NCI-H526 (cell line): ENCODE data around the gene EML4.
"Not testable (repeated sequence)": the region's sequence is repeated elsewhere in the genome, so short reads cannot be mapped to it uniquely, and the experiment has no call there.

Source experiments
- DNase-seq, 2 experiments: peaks; one replicate each; lab custom pipeline; 2025; lab: John Stamatoyannopoulos, UW

The EML4 gene

DNA sequence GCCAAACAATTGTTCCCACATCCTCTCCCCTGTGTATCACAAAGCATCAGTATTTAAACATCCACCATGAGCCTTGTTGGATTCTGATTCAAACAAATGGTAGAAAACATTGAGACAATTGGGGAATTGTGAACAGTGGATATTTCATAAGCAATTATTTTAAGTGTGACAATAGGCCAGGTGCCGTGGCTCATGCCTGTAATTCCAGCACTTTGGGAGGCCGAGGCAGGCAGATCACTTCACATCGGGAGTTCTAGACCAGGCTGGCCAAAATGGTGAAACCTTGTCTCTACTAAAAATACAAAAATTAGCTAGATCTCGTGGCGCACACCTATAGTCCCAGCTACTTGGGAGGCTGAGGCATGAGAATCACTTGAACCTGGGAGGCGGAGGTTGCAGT is 165.7 kb downstream of the EML4 start:
- not testable (repeated sequence) for DNase-seq

DNA sequence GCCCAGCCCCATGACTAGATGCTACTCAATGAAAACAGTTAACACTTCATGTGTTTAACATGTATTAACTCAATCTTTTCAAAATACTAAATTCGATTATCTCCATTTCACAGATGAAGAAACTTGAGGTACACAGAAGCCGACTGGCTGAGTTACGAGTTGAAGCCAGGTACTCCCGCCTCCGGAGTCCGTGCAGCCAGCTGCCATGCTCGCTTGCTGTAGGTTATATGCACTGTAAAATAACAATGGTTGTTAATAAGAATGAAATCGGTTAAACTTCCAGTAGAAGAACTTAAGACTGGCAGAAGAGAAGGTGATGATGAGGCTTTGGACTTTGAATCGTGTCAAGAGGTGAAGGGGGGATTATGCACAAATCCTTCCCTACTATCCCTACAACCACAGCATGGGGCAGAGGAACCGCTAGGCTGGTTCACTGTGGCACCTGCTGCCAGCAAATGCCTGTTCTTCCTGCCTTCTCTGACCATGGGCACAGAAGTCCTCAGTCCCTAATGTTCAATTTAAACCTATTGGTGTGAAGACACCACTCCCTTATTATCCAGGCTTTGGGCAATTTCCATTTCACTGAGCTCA is 166.5 kb downstream of the EML4 start:
- no peak for DNase-seq

DNA sequence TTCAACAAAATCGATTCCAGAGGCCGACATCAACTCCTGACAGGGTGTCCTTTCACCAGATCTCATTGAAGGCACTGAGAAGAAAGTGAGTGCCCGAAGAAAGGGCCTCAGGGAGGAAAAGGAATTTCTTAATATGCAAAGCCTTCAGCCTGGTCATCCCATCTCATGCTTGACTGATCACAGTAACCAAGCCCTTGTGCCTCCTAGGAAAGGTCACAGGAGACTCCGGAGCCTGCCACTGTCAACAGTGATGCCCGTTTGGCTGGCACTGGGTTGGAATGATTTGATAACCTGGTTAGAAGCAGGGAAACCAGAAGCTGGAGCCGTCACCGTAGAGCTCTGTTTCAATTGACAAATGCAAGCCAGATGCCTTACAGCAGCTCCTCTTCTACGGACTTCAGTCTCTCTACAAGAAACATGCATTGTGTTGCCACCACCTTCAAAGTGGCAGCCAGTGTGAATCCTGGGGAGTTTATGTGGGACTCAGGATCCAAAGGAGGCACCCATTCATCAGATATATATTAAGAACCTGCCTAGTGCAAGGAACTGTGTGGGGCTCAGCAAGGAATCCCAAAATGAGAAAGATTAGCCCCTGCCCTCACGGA is 167.3 kb downstream of the EML4 start:
- DNase-seq, result no peak

DNA sequence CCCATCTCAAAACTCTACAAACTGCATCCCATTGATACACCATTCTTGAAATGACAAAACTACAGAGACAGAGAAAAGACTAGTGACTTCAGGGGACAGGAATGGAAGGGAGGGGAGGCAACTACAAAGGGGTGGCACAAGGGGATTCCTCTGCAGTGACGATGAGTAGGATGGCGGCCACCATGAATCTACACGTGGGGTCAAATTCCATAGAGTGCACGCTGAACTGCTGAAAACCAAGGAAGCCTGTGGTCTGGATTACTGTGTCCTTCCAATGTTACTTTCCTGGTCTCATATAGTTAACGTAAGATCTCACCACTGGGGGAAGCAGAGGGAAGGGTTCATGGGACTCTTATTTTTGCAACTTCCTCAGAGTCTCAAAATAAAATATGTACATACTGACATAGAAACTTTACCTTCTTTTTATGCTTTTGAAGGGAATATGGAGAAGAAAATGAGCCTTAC is 168.2 kb downstream of the EML4 start:
- no peak for DNase-seq

DNA sequence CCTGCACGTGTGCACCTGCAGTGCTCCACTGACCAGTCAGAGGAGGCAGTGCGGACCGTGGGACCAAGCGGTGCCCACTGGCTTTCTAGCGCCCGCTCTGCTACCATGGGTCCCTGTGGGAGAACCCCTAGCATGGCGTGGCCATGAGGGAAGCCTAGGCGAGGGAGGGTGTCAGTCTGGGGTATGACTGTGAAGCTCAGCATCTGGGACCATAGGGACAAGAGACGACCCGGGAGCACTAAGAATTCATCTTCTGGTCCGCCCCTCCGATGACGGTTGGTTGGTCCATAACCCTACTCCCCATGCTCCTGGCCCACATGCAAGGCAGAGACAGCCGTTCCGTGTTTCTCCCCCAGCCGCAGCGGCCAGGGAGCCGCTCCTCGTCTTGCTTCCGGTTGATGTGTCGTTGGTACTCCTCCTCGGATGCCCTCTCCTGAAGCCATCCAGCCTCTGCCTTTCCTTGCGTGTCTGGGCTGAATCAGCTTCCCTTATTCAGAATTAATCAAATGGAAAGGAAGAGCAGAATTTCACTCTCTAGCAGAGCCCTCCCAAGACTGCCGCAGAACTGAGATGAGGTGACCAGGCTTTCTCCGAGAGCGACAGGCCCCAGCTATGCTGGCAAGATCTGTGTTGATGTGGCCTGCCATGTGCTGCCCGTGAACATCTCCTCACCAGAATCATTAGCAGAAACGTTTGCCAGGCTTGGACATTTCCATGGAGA is 168.9 kb downstream of the EML4 start:
- DNase-seq, result no peak

DNA sequence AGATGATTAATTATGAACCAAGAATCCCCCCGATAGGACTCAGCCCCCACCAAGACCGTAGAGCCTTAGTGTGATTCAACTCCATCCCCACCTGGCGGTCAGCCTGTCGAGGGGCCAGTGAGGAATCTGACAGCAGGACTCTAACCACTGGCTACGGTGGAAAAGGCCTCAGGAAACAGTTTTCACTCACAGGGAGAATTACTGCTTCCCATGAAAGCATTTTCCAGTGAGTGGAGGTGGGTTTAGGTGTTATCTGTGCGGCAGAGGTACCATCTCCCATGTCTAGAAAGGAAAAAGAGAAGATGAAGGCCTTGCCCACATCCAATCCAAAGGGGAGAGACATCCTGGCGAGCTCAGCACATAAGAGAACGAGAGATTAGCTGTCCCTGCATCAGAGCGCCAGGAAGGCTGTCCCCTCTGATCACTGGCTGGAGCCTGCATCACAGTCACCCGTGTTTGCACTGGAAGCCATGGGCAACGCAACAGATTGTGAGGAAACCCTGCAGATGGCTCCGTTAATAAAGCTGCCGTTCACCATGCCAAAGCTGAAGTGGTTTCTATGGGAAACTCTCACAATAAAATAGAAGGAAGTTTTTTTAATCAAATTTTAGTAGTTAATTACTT is 169.5 kb downstream of the EML4 start:
- DNase-seq, result no peak

DNA sequence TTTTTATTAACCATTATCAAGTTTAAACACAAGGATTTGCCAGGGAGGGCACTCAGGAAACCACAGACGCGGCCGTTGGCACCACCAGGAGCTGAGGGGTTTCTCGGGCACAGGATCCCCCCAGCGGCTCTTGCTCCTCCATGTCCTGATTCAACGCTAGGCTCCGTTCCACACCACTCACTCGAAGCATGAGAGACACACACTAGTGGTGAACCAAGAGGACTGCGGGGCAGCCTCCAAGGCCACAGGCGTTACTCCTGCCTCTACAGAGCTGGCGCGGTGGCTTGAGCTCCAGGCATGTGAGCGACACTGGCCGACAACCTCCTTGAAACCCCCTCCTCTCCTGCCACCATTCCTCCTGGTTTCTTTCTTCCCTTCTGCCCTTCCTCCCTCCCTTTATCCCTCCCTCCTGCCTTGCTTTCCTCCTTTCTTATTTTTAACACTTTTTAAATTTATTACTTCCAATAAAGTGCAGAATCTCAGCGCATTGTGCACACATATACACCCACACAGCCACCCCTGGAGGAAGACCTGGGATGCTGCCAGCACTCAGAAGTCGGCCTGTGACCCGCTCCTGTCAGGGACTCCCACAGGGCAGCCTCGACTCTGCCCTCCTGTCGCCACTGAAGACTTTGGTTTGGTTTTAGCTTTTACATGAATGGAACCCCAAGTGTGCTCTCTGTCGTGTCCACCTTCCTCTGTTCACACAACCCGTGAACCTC is 170.2 kb downstream of the EML4 start:
- peak; percentile 5 to 34 for DNase-seq

DNA sequence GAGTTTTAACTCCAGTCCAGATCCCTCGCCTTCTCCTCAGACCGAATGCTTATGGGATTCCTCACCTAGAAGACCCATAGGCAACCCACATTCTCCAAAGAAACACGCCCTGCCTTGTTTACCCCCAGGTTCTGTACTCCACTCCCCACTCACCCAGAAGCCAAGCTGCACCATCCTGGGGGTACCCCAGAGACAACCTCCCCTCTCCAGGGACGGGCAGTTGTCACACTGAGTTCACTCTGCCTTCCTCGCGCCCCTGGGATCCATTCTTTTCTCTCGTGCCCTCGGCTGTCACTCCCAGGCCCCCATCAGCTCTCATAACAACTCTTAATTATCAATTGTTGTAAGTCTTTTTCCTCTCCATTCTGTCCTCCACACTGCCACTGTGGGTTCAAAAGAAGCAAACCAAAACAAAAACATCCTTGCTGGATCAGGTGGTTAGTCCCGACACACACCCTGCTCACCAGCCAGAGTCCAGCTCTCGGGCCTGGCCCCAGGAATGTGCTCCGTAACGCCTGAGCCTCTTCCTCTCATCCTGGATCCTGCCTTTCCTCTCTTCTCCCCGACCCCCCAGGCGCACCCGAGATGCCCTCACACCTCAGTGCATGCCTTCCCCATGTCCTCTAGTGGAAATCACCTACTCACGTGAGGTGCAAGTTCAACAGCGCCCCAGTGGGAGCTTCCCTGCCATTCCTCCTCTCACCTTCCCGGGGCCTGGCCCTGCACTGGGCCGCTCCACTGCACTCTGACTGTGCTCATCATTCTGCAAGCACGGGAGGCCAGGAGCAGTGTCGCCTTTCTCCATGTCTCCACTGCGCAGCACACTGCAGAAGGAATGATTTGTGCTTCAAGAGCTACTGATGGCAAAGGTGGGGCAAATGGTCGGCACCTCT is 171.1 kb downstream of the EML4 start:
- DNase-seq, result no peak

DNA sequence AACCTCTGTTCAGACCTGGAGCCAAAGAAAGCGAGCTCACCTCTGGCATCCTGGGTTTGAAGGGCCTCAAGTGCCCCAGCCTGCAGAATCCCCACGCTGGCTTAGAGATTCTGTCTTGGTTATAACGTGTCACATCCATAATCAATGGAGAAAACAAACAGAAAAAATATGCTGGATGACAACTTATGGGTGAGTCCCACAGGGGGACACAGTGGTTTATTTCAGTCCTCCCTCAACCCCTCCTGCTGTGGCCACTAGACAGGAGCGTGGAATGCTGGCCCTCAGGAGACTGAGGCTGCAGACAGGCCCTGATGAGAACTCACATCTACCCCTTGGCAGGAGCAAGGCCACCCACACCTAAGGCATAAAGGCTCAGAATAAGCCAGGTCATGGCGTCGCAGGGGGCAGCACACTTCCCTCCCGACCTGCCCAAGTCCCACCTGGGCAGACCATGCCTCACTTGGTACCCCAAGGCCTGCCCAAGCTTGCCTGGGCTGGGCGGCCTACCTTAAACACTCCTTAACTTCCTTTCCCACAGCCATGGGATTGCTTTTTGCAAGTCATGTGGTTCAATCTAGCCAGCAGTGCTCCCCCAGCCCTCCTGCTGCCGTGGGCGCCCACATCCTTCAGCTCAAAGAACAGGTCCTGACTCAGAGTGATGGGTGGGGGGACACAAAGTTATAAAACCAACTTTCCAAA is 171.9 kb downstream of the EML4 start:
- no peak for DNase-seq

DNA sequence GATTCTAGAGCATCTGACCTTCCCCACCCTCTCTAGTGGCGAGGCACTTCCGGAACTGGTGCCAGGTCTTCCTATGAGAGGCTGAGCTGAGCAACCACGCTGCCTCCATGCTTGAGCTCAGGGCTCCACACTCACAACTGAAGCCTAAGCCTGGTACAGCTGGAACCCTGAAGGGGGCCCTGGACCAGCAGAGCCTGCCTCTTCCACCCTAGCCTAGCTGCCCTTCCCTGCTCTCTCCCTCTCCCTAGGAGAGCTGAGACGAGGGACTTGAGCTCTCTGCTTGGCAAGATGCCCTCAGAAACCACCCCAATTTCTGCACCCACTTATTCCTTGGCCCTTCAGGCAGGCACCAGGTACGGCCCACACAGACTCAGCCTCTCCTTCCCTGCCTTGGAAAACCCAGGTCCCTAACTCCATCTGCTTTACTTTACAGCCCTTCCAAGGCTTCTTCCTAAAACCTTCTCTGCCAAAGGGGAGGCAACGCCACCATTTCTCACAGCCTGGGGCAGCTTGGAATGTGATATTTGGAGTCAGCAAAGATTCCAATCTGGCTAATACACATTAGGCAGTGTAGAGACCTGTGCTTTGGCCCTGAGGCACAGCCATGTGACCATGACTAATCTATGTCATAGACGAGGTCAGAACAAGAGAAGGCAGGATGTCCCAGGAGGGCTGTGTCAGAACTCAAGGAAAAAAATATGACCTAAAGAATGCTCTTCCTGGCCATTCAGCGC is 173.1 kb downstream of the EML4 start:
- no peak for DNase-seq

DNA sequence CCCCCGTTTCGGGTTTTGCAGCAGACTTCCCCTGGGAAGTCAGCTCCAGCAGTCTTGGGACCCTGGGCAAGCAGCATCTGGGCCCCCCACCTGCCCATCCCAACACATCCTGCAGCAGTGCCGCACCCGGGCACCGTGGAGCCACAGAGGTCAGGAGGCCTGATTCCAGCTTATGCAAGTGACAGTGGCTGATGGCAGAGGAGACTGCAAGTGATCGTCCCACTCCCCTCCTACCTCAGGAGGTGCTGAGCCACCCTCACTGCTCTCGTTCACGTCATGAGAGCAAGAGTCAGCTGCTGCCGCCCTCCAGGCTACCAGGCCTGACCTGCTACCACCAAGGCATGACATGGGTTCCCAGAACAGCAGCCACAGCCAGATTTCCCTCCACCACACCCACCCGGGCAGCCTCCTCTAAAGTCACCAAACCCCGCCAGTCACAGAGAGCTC is 173.7 kb downstream of the EML4 start:
- no peak for DNase-seq

DNA sequence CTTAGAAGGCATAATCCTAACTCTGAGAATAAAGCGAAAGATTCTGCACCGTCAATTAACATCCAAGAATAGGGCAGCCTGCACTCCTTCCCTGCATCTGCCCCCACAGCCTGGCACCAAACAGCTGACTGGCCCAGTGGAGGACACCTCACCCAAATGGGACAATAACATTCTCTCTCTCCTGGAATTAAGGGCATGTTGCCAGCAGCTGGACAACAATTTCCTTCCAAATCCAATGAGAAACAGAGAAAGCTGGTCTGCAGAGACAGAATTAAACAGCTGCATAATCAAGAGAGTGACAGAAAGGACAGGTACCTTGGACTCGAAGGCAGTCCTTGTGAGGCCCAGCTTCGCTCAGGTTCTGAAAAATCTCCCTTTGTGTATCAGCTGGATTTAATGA is 176.8 kb downstream of the EML4 start:
- DNase-seq, result no peak

DNA sequence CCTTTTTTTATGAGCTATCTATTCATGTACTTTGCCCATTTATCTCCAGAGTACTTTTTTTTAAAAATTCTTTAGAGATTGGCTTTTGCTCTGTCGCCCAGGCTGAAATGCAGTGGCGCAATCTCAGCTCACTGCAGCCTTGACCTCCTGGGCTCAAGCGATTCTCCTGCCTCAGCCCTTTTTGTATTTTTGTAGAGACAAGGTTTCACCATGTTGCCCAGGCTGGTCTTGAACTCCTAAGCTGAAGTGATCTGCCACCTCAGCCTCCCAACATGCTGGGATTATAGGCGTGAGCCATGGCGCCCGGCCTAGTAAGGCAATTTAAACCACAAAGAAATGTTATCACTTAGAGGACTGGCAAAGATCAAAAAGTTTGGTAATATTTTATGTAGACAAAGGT is 177.7 kb downstream of the EML4 start:
- DNase-seq, result not testable (repeated sequence)

DNA sequence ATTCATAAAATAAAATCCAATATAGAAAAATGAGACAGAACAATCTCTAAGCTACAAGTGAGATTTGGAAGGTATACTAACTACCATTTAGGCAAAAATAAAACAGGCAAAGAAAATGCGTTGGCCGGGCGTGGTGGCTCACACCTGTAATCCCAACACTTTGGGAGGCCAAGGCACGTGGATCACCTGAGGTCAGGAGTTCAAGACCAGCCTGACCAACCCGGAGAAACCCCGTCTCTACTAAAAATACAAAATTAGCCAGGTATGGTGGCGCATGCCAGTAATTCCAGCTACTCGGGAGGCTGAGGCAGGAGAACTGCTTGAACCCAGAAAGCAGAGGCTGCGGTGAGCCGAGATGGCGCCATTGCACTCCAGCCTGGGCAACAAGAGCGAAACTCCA is 178.4 kb downstream of the EML4 start:
- not testable (repeated sequence) for DNase-seq

DNA sequence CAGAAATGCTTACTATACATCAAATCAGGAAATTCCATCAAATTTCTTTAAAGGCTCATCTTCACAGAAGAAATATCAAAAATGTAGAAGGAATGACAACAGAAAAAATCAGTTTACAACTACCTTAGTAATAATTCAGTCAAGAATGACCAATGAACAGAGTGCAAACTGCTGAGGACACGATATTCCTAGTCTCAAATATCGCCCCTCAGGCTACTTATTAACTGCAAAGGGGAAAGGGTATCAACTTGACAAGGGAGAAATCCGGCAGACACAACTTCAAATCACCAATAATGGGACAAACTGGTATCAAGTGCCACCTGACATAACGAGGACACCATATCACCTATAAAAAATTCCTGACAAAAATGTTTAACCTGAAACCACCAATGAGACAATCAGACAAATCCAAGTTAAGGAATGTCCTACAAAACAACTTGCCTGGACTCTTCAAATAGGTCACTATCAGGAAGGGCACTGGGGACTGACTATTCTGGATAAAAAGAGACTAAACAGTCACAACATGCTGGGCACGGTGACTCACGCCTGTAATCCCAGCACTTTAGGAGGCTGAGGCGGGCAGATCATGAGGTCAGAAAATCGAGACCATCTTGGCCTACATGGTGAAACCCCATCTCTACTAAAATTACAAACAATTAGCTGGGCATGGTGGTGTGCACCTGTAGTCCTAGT is 179.1 kb downstream of the EML4 start:
- DNase-seq, result no peak

DNA sequence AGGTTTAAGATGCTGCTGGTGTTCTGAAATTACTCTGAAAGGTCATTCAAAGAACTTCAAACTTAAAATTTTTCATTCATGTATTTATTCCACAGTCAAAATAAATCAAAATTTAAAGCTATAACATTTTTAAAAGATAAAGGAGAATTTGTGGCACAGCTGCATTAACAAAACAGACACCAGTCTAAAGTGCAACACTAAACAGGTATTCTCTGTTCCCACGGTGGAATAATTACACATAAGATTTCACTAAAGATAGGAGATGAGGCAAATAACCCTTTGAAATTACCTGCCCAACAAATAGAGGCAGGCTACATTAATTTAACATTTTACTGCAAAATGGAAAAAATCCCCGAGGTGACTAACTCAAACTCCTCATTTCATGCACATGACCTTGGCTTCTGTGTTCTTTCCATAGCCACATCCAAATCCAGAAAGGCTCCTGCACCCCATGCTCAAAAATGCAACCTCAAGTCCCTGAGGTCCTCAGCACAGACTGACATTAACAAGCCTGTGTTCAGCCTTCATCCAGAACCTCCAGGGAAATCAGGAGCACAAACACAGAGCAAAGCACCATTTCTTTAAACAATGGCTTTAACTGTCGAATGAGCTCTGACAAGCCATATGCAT is 181.4 kb downstream of the EML4 start:
- no peak for DNase-seq

DNA sequence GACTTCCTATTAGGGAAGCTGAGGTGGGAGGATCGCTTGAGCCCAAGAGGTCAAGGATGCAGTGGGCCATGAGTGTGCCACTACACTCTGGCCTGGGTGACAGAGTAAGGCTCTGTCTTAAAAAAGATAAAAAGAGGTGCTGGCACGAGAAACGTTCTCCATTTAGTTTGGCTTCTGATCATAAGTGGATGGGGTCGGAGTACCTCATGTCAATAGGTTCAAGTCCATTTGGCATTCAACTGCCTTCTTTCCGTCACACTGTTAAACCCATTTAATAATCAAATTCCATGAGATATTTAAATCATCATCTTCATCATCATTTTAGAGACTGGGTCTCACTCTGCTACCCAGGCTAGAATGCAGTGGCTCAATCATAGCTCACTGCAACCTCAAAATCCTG is 182.7 kb downstream of the EML4 start:
- no peak for DNase-seq

DNA sequence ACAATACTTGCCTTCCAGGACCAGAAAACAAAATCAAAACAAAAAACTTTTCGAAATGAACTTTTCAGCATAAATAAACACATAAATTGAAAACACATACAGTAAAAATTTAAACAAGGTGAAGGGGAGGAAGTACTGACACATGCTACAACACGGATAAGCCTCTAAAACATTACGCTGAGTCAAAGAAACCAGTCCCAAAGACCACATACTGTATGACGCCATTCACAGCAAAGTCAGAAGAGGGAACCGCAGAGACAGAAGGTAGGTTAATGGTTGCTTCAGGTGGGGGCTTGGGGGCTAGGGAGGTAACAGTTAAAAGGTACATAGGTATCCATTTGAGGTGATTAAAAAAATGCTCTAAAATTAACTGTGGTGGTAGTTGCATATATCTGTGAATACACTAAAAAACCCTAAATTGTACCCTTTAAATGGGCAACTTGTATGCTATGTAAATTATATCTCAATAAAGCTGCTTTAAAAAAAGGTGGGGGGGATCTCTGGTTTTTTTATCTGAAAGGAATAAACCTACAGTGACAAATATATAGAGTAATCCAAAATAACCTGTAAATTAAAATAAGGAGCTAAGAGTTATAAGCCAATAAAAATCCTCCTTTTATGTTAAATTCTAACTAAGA is 184.8 kb downstream of the EML4 start:
- DNase-seq, result no peak
